MM.1S (cell line): ENCODE results near the gene TSSK3.

Source experiments
- EZH2 ChIP-seq: fragments of 300-600 bp; sonication (generic); optimal IDR thresholded peaks from 2 replicates; pipeline ENCODE3; 2017; ENCODE audit warnings: low read depth, mild to moderate bottlenecking, antibody characterized with exemption, low read length, mixed read lengths
- TF ChIP-seq, protein P1 (sequence below): fragments of 300-600 bp; sonication (generic); IDR thresholded peaks from 2 replicates; pipeline ENCODE4 v1.5.1; 2016; ENCODE audit warnings: antibody characterized with exemption, low read length, mixed read lengths

GRCh38 chr1:32337855-32338636 is 24.3 kb upstream of the TSSK3 start:
- TF ChIP-seq, protein P1, sequence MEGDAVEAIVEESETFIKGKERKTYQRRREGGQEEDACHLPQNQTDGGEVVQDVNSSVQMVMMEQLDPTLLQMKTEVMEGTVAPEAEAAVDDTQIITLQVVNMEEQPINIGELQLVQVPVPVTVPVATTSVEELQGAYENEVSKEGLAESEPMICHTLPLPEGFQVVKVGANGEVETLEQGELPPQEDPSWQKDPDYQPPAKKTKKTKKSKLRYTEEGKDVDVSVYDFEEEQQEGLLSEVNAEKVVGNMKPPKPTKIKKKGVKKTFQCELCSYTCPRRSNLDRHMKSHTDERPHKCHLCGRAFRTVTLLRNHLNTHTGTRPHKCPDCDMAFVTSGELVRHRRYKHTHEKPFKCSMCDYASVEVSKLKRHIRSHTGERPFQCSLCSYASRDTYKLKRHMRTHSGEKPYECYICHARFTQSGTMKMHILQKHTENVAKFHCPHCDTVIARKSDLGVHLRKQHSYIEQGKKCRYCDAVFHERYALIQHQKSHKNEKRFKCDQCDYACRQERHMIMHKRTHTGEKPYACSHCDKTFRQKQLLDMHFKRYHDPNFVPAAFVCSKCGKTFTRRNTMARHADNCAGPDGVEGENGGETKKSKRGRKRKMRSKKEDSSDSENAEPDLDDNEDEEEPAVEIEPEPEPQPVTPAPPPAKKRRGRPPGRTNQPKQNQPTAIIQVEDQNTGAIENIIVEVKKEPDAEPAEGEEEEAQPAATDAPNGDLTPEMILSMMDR = no peak
- TF ChIP-seq EZH2 = no peak
